Measurements from ENCODE around the gene HSD3B1.

HSD3B1 gene

GRCh38 chr1:119480175-119480574 is 26.8 kb upstream of the HSD3B1 start:
- TF ChIP-seq ZFX (IDR thresholded peaks at IDR 0.05; ENCODE audit: borderline replicate concordance) (no peak), CTCF (IDR thresholded peaks at IDR 0.05) (no peak)

GRCh38 chr1:119481951-119482350 is 25.1 kb upstream of the HSD3B1 start:
- H3K27ac ChIP-seq = no peak overlapping the region
- TF ChIP-seq ZFX (IDR thresholded peaks at IDR 0.05; ENCODE audit: borderline replicate concordance) = no peak
- no peak for TF ChIP-seq CTCF (IDR thresholded peaks at IDR 0.05)

More at GRCh38 chr1:119480175-119480574, 26.8 kb upstream of the HSD3B1 start:
- no peak overlapping the region for H3K27ac ChIP-seq

- TF ChIP-seq ZFX (IDR thresholded peaks at IDR 0.05; ENCODE audit: borderline replicate concordance) (no peak), CTCF (IDR thresholded peaks at IDR 0.05) (no peak)
- no peak overlapping the region for H3K27ac ChIP-seq
Measured at GRCh38 chr1:119482517-119483425, 24.2 kb upstream of the HSD3B1 start.

GRCh38 chr1:119483441-119484200 is 23.4 kb upstream of the HSD3B1 start:
- TF ChIP-seq CTCF (IDR thresholded peaks at IDR 0.05) (no peak), ZFX (IDR thresholded peaks at IDR 0.05; ENCODE audit: borderline replicate concordance) (no peak)
- no peak overlapping the region for H3K27ac ChIP-seq

GRCh38 chr1:119485201-119485600 is 21.8 kb upstream of the HSD3B1 start:
- H3K27ac ChIP-seq = no peak overlapping the region
- no peak for TF ChIP-seq CTCF (IDR thresholded peaks at IDR 0.05)
- TF ChIP-seq ZFX (IDR thresholded peaks at IDR 0.05; ENCODE audit: borderline replicate concordance) = no peak

- H3K27ac ChIP-seq = no peak overlapping the region
- TF ChIP-seq ZFX (IDR thresholded peaks at IDR 0.05; ENCODE audit: borderline replicate concordance) = no peak
- TF ChIP-seq CTCF (IDR thresholded peaks at IDR 0.05) = no peak
Measured at GRCh38 chr1:119488216-119488615, 18.8 kb upstream of the HSD3B1 start.

GRCh38 chr1:119489201-119489600 is 17.8 kb upstream of the HSD3B1 start:
- TF ChIP-seq ZFX (IDR thresholded peaks at IDR 0.05; ENCODE audit: borderline replicate concordance) = no peak
- TF ChIP-seq CTCF (IDR thresholded peaks at IDR 0.05) = no peak
- no peak overlapping the region for H3K27ac ChIP-seq
